ENCODE measurements around the gene RAB1B.
A peak's percentile ranks its signal among the peaks of the same experiment; 100 is the strongest.

The RAB1B gene

DNA sequence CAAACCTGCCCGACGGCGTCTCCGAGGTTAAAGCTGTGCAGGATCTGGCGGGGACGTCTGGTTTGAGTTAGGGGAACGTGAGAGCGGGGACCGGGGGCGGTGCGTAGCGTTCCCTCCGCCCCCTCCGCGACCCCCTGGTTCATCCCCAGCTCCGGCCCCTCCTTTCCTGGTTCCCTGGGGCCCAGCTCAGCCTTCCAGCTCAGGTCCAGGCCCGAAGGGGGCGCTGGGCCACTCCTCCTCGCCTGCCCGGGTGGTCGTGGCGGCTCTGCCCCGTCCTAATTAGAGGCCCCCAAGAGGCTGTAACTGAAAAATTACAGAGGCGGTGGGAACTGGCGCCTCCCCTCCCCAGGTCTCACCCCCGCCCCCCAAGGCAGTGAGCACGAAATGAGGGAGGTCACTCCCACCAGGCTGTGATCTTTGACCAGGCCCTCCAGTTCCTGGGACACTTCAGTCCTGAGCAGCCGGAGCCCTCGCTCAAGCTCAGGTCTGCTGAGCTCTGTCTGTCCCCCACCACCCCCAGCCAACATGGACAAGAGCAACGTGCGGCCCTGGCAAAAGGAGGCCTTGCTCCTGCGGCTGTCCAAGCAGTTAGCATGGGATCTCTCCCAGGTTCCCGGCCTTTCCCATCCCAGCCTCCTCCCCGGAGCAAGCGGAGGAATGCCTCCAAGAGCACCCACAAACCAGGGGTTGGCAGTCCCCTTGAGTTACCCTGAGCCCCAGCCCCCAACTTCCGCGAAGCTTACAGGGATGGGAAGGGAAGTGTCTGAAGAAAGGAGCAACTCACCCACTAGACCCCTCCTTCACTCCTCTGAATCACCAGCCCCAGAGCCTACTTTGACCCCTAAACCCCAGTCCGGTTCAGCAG is 45.1 kb downstream of the RAB1B start:
- H3K9ac ChIP-seq (ENCODE audit: low read depth in 1 of 2, low read length in 2 of 2): peak overlapping the region; percentile 56 to 65
- no peaks in the 10 kb centered on the region for H3K36me3 ChIP-seq (ENCODE audit: control insufficient read depth in 2 of 2, insufficient read depth in 2 of 2, low read length in 2 of 2)
- H3K9me3 ChIP-seq (ENCODE audit: control insufficient read depth in 2 of 2, low read length in 2 of 2): no peaks in the 10 kb centered on the region
- peak overlapping the region; percentile 59 to 64 for H3K4me3 ChIP-seq (ENCODE audit: low read length in 2 of 2)
- H3K27me3 ChIP-seq (ENCODE audit: control insufficient read depth in 2 of 2, insufficient read depth in 2 of 2, low read length in 2 of 2): no peaks in the 10 kb centered on the region
- peaks cover 13 to 30% of the 10 kb centered on the region in 2 donors for H3K4me1 ChIP-seq (ENCODE audit: control insufficient read depth in 2 of 2, insufficient read depth in 2 of 2, low read length in 2 of 2)
- H3K27ac ChIP-seq (ENCODE audit: low read depth in 2 of 2, low read length in 2 of 2): peak overlapping the region; percentile 78 to 87

DNA sequence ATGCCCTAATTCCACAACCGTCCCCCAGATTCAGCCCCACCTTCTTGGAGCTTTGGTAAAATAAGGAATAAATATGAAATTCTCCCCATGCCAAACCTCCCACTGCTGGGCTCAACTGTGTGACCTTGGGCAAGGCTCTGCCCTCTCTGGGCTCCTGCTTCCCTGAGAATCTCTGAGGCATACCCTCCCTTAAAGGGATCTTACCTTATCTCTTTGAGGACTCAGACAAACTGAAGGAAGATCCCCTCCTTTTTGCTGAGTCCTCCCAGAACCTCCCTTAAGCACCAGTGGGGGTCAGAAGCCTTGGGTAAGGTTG is 45.7 kb downstream of the RAB1B start:
- Histone ChIP-seq H3K4me3 (ENCODE audit: low read length in 2 of 2) (peak overlapping the region in 1 of 2 donors; percentile 37), H3K4me1 (ENCODE audit: control insufficient read depth in 2 of 2, insufficient read depth in 2 of 2, low read length in 2 of 2) (peaks cover 13 to 30% of the 10 kb centered on the region in 2 donors), H3K27me3 (ENCODE audit: control insufficient read depth in 2 of 2, insufficient read depth in 2 of 2, low read length in 2 of 2) (no peaks in the 10 kb centered on the region), H3K36me3 (ENCODE audit: control insufficient read depth in 2 of 2, insufficient read depth in 2 of 2, low read length in 2 of 2) (no peaks in the 10 kb centered on the region), H3K9me3 (ENCODE audit: control insufficient read depth in 2 of 2, low read length in 2 of 2) (no peaks in the 10 kb centered on the region), H3K9ac (ENCODE audit: low read depth in 1 of 2, low read length in 2 of 2) (no peak overlapping the region), H3K27ac (ENCODE audit: low read depth in 2 of 2, low read length in 2 of 2) (peak overlapping the region; percentile 78 to 87)

DNA sequence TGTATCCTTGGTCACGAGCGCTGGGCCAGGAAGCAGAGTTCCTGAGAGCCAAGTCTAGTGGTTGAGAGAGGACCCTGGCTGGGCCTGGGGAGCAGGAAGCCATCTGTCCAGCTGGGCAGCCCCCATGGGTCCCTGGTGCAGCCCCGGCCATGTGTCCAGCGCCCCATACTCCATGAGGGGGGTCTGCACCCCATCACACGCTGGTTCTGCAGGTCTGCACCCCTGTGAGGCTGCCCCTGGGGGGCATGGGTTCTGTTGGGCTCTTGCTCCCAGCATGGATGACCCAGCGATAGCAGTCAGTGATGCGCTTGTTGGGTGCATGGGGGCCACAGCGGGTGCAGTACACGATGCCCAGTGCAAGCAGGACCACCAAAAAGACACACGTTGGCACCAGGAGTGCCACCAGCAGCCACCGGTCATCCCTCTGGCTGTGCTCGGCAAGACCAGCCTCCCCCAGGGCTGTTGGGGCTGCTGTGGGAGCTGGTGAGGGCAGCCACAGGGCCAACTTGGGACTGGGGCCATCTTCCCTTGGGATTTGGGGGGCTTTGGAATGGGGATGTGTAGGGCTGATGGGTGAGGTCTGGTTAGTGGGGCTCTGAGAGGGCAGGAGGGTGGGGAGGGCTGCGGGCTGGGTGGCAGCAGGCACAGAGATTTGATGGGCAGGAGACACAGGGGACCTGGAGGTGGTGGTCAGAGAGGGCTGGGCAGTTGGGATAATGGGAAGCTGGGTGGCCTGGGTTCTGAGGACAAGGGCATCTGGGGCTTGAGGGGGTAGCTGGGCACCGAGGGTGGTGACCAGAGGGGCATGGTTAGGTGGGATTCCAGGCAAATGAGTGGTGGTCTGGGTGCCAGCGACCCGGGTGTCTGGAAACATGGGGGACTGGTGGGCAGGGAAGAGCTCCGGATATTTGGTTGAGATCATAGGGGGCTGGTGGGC is 46.4 kb downstream of the RAB1B start:
- no peak overlapping the region for H3K9ac ChIP-seq (ENCODE audit: low read depth in 1 of 2, low read length in 2 of 2)
- H3K27me3 ChIP-seq (ENCODE audit: control insufficient read depth in 2 of 2, insufficient read depth in 2 of 2, low read length in 2 of 2): no peaks in the 10 kb centered on the region
- no peaks in the 10 kb centered on the region for H3K36me3 ChIP-seq (ENCODE audit: control insufficient read depth in 2 of 2, insufficient read depth in 2 of 2, low read length in 2 of 2)
- peaks cover 13 to 30% of the 10 kb centered on the region in 2 donors for H3K4me1 ChIP-seq (ENCODE audit: control insufficient read depth in 2 of 2, insufficient read depth in 2 of 2, low read length in 2 of 2)
- H3K9me3 ChIP-seq (ENCODE audit: control insufficient read depth in 2 of 2, low read length in 2 of 2): no peaks in the 10 kb centered on the region
- H3K27ac ChIP-seq (ENCODE audit: low read depth in 2 of 2, low read length in 2 of 2): peak overlapping the region in 1 of 2 donors; percentile 87
- H3K4me3 ChIP-seq (ENCODE audit: low read length in 2 of 2): peak overlapping the region; percentile 20 to 45

DNA sequence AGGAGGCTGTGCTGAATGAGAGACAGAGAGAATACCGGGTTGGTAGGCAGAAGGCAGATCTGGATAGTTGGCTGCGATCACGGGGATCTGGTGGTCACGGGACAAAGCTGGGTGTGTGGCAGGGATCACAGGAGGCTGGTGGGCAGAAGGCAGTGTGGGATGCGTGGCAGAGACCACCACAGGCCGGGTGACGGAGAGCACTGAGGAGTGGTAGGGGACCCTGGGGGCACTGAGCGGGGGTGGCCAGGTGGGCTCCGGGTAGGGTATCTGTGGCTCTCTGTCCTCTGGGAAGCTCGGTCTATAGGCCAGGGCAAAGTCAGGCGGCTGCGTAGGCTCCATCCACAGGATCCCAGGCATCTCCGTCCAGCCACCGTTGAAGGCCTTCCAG is 47.1 kb downstream of the RAB1B start:
- peak overlapping the region; percentile 45 to 65 for H3K4me3 ChIP-seq (ENCODE audit: low read length in 2 of 2)
- peaks cover 13 to 30% of the 10 kb centered on the region in 2 donors for H3K4me1 ChIP-seq (ENCODE audit: control insufficient read depth in 2 of 2, insufficient read depth in 2 of 2, low read length in 2 of 2)
- no peak overlapping the region for H3K9ac ChIP-seq (ENCODE audit: low read depth in 1 of 2, low read length in 2 of 2)
- no peaks in the 10 kb centered on the region for H3K36me3 ChIP-seq (ENCODE audit: control insufficient read depth in 2 of 2, insufficient read depth in 2 of 2, low read length in 2 of 2)
- H3K27ac ChIP-seq (ENCODE audit: low read depth in 2 of 2, low read length in 2 of 2): no peak overlapping the region
- no peaks in the 10 kb centered on the region for H3K27me3 ChIP-seq (ENCODE audit: control insufficient read depth in 2 of 2, insufficient read depth in 2 of 2, low read length in 2 of 2)
- no peaks in the 10 kb centered on the region for H3K9me3 ChIP-seq (ENCODE audit: control insufficient read depth in 2 of 2, low read length in 2 of 2)

DNA sequence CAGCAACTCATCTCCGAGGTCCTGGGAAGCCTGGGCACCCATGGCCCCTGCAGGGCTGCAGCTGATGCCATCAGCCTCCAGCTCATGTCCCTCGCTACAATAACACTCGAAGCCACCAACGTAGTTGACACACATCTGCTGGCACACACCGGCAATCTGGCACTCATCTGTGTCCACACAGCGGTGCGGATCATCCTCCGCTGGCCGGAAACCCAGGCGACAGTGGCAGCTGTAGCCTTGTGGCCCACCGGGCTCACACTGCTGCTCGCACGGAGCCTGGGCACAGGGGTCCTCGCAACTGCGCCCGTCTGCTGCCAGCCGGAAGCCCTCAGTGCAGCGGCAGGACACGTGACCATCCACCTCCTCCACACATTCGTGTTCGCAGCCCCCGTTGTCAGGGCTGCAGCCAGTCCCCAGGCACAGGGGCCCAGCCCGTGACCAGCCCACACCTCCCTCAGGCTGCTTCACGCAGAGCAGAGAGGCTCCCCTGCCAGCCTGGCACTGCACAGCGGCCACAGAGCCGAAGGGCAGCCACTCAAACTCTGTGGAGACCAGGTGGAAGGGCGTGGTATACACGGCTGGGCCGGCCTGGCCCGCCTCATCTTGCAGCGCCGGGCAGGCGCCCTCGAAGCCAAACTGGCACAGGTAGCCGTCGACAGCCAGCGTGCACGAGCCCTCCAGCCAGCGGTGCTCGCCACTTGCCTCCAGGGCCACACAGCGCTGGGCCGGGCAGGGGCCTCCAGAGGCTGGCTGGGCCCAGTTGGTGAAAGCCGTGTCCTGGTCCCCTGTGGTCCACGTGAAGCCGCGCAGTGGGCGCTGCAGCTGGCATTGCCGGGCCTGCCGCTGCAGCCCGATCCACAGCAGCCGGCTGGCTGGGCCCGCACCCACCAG is 47.7 kb downstream of the RAB1B start:
- Histone ChIP-seq H3K36me3 (ENCODE audit: control insufficient read depth in 2 of 2, insufficient read depth in 2 of 2, low read length in 2 of 2) (no peaks in the 10 kb centered on the region), H3K4me3 (ENCODE audit: low read length in 2 of 2) (peak overlapping the region; percentile 45 to 65), H3K9me3 (ENCODE audit: control insufficient read depth in 2 of 2, low read length in 2 of 2) (no peaks in the 10 kb centered on the region), H3K27ac (ENCODE audit: low read depth in 2 of 2, low read length in 2 of 2) (peak overlapping the region in 1 of 2 donors; percentile 84), H3K9ac (ENCODE audit: low read depth in 1 of 2, low read length in 2 of 2) (peak overlapping the region in 1 of 2 donors; percentile 29), H3K27me3 (ENCODE audit: control insufficient read depth in 2 of 2, insufficient read depth in 2 of 2, low read length in 2 of 2) (no peaks in the 10 kb centered on the region), H3K4me1 (ENCODE audit: control insufficient read depth in 2 of 2, insufficient read depth in 2 of 2, low read length in 2 of 2) (peaks cover 13 to 30% of the 10 kb centered on the region in 2 donors)

DNA sequence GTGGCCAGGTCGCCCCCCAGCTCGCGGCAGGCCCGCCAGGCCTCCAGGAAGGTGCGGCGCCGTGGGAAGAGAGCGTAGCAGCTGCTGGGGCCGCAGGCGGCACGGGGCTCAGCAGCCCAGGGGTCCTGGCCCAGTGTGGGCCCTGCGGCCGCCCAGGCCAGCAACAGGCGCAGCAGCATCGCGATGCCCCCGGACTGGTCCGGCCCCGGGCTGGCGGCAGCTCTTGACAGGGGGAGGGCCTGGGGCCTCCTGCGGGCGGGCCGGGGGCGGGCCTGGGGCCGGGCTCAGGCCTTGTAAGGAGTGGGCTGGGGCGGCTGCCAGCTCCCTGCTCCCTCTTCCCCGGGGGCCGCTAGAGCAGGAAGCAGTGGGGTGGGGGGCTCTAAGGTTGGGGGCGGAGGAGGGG is 48.4 kb downstream of the RAB1B start, which contains the start of gene CD248:
CD248 (minus strand) TSS at position 196 of the 403 bp plus-strand sequence; CDS start at position 179, 17 bp downstream.
- H3K36me3 ChIP-seq (ENCODE audit: control insufficient read depth in 2 of 2, insufficient read depth in 2 of 2, low read length in 2 of 2): no peaks in the 10 kb centered on the region
- peak within 1 kb of the TSS; percentile 45 to 65 for H3K4me3 ChIP-seq (ENCODE audit: low read length in 2 of 2)
- no peaks in the 10 kb centered on the region for H3K27me3 ChIP-seq (ENCODE audit: control insufficient read depth in 2 of 2, insufficient read depth in 2 of 2, low read length in 2 of 2)
- peak within 1 kb of the TSS; percentile 66 to 84 for H3K27ac ChIP-seq (ENCODE audit: low read depth in 2 of 2, low read length in 2 of 2)
- peaks cover 13 to 29% of the 10 kb centered on the region in 2 donors for H3K4me1 ChIP-seq (ENCODE audit: control insufficient read depth in 2 of 2, insufficient read depth in 2 of 2, low read length in 2 of 2)
- H3K9me3 ChIP-seq (ENCODE audit: control insufficient read depth in 2 of 2, low read length in 2 of 2): no peaks in the 10 kb centered on the region
- H3K9ac ChIP-seq (ENCODE audit: low read depth in 1 of 2, low read length in 2 of 2): peak within 1 kb of the TSS; percentile 29 to 32

DNA sequence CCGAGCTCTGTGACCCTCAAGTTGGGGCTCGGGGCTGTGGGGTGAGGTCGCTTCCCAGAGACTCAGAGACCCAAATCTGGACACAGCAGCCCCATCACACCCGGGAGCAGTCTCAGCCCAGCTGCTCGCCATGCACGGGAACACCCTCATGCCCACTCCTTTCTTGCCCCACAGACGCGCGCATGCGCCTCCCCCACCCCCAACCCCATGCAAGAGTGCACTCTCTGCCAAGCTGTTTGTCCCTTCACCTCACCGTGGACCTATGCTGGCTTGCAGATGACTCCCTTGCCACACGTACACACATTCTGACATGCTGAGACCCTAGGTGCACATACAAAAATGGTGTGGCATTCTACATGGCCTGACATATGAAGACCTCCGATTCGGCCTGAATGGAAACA is 48.9 kb downstream of the RAB1B start:
- Histone ChIP-seq H3K4me1 (ENCODE audit: control insufficient read depth in 2 of 2, insufficient read depth in 2 of 2, low read length in 2 of 2) (peaks cover 13 to 26% of the 10 kb centered on the region in 2 donors), H3K9ac (ENCODE audit: low read depth in 1 of 2, low read length in 2 of 2) (peak overlapping the region in 1 of 2 donors; percentile 32)

DNA sequence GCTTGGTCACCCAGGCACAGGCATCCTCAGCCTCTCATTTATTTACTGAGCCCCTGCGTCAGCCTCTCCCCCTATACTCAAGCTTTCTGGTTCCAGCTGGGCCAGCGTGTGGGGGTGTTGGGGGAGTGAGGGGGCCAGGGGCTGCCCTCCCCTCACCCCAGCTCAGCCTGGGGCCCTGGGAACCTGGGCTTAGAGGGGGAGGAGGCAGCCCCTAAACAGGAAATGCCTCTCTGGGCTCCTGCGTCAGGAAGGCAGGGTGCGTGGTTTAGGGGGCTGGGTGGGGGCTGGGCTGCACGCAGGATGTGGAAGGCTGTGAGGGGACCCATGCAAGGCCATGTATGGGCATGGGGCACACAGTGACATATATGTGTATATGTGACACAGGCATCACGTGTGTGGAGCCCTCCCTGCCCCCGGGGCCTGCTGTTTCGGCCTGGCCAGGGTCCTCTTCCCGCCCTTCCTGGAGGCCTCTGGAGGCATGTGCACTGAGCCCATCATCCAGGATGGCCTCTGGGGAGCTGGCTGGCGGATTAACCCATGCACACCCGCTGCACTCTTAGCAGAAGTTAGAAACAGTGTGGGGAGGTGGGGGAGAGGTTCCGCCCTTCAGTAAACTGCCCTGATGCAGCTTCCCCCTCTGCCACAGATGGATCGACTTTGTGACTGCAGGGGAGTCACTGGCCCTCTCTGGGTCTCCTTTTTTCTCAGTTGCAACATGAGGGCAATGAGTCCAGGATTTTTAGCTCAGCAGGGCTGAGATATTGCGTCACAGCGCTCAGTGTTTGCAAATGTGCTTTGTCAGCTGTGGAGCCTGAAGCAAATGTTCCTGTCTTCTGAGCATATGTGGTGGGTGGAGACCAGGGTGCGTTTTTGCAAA is 49.5 kb downstream of the RAB1B start:
- H3K27me3 ChIP-seq (ENCODE audit: control insufficient read depth in 2 of 2, insufficient read depth in 2 of 2, low read length in 2 of 2): no peaks in the 10 kb centered on the region
- peak overlapping the region in 1 of 2 donors; percentile 43 for H3K4me3 ChIP-seq (ENCODE audit: low read length in 2 of 2)
- no peaks in the 10 kb centered on the region for H3K36me3 ChIP-seq (ENCODE audit: control insufficient read depth in 2 of 2, insufficient read depth in 2 of 2, low read length in 2 of 2)
- no peaks in the 10 kb centered on the region for H3K9me3 ChIP-seq (ENCODE audit: control insufficient read depth in 2 of 2, low read length in 2 of 2)
- H3K4me1 ChIP-seq (ENCODE audit: control insufficient read depth in 2 of 2, insufficient read depth in 2 of 2, low read length in 2 of 2): peaks cover 13 to 26% of the 10 kb centered on the region in 2 donors
- H3K9ac ChIP-seq (ENCODE audit: low read depth in 1 of 2, low read length in 2 of 2): no peak overlapping the region
- peak overlapping the region; percentile 66 to 84 for H3K27ac ChIP-seq (ENCODE audit: low read depth in 2 of 2, low read length in 2 of 2)

More for the DNA sequence above, 48.9 kb downstream of the RAB1B start:
- Histone ChIP-seq H3K27me3 (ENCODE audit: control insufficient read depth in 2 of 2, insufficient read depth in 2 of 2, low read length in 2 of 2) (no peaks in the 10 kb centered on the region), H3K4me3 (ENCODE audit: low read length in 2 of 2) (peak overlapping the region in 1 of 2 donors; percentile 43), H3K9me3 (ENCODE audit: control insufficient read depth in 2 of 2, low read length in 2 of 2) (no peaks in the 10 kb centered on the region), H3K27ac (ENCODE audit: low read depth in 2 of 2, low read length in 2 of 2) (peak overlapping the region; percentile 66 to 84), H3K36me3 (ENCODE audit: control insufficient read depth in 2 of 2, insufficient read depth in 2 of 2, low read length in 2 of 2) (no peaks in the 10 kb centered on the region)

DNA sequence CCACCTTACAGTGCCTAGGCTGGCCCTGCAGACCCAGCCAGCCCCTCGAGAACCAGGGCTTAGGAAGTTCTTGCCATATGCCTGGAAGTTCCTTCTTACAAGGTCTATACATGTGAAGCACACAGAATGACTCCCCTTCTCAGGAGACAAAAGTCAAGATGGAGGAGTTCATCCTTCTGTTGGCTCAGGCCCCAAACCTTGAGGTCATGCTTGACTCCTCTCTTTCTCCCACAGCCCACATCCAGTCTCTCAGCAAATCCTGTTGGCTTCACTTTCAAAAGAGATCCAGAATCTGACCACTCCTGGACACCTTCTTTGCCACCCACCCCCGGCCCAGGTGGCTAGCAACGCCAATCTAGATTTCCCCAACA is 50.1 kb downstream of the RAB1B start:
- Histone ChIP-seq H3K4me3 (ENCODE audit: low read length in 2 of 2) (no peak overlapping the region), H3K27ac (ENCODE audit: low read depth in 2 of 2, low read length in 2 of 2) (peak overlapping the region; percentile 21 to 84), H3K27me3 (ENCODE audit: control insufficient read depth in 2 of 2, insufficient read depth in 2 of 2, low read length in 2 of 2) (no peaks in the 10 kb centered on the region), H3K4me1 (ENCODE audit: control insufficient read depth in 2 of 2, insufficient read depth in 2 of 2, low read length in 2 of 2) (peaks cover 9 to 21% of the 10 kb centered on the region in 2 donors), H3K9ac (ENCODE audit: low read depth in 1 of 2, low read length in 2 of 2) (no peak overlapping the region), H3K9me3 (ENCODE audit: control insufficient read depth in 2 of 2, low read length in 2 of 2) (no peaks in the 10 kb centered on the region), H3K36me3 (ENCODE audit: control insufficient read depth in 2 of 2, insufficient read depth in 2 of 2, low read length in 2 of 2) (no peaks in the 10 kb centered on the region)
